CD4-positive, alpha-beta memory T cell (primary cell): ENCODE results near the gene LRRC51. TPM values are rescaled to one million over a fixed set of nuclear protein-coding genes. Genes with fewer than 3 reads are reported as not detected.
A peak's percentile ranks its signal among the peaks of the same experiment; 100 is the strongest.

Experiments
- CTCF ChIA-PET: fragments of 350-600 bp; sonication (Branson Sonifier 250); formaldehyde crosslinking; loops from one replicate; lab custom pipeline; 2021; ENCODE audit warnings: inconsistent platforms; ENCODE audit not compliant: partially characterized antibody; lab: Charles Lee
- POLR2A ChIA-PET: fragments of 350-600 bp; sonication (Branson Sonifier 250); formaldehyde crosslinking; loops from one replicate; lab custom pipeline; 2021; ENCODE audit not compliant: partially characterized antibody; lab: Charles Lee
- DNase-seq, 5 donors: peaks; one replicate each; pipeline versions ENCODE4 v3.0.0 to v3.0.0-alpha.2; 2020 to 2022; ENCODE audit warnings: mixed read lengths in 1 of 5
- H3K27ac ChIP-seq: one replicate; pipeline ENCODE4 v1.7.0; 2013; ENCODE audit warnings: low read depth, low read length
- H3K27me3 ChIP-seq: 2 replicates; pipeline ENCODE4 v1.7.0; 2013; ENCODE audit warnings: mild to moderate bottlenecking, low read length, moderate library complexity; ENCODE audit not compliant: insufficient read depth
- H3K36me3 ChIP-seq: 2 replicates; pipeline ENCODE4 v1.7.0; 2013; ENCODE audit warnings: mild to moderate bottlenecking, low read length, moderate library complexity; ENCODE audit not compliant: insufficient read depth
- H3K4me1 ChIP-seq: 2 replicates; pipeline ENCODE4 v1.7.0; 2013; ENCODE audit warnings: mild to moderate bottlenecking, low read length, moderate library complexity; ENCODE audit not compliant: insufficient read depth
- H3K4me3 ChIP-seq, 2 donors: one replicate each; pipeline ENCODE4 v1.7.0; 2013; ENCODE audit warnings: low read length in 2 of 2, mild to moderate bottlenecking in 1 of 2
- H3K9me3 ChIP-seq, 2 donors: one replicate each; pipeline ENCODE4 v1.7.0; 2013; ENCODE audit warnings: low read length in 2 of 2, control low read depth in 1 of 2; ENCODE audit not compliant: control insufficient read depth in 1 of 2
- H3K27ac Mint-ChIP-seq, 7 donors: one replicate each; pipeline ENCODE4 v1.8.0; 2020 to 2021; ENCODE audit warnings: mixed read lengths in 7 of 7, mild to moderate bottlenecking in 6 of 7, inconsistent platforms in 3 of 7, moderate library complexity in 3 of 7
- H3K27me3 Mint-ChIP-seq, 2 donors: one replicate each; pipeline ENCODE4 v1.8.0; 2020 to 2021; ENCODE audit warnings: mixed read lengths in 2 of 2
- H3K36me3 Mint-ChIP-seq, 2 donors: one replicate each; pipeline ENCODE4 v1.8.0; 2020 to 2021; ENCODE audit warnings: mixed read lengths in 2 of 2, inconsistent platforms in 1 of 2, mild to moderate bottlenecking in 1 of 2
- H3K4me1 Mint-ChIP-seq, 4 donors: one replicate each; pipeline ENCODE4 v1.8.0; 2020 to 2021; ENCODE audit warnings: mixed read lengths in 4 of 4, mild to moderate bottlenecking in 1 of 4
- H3K4me3 Mint-ChIP-seq, 8 donors: one replicate each; pipeline ENCODE4 v1.8.0; 2020 to 2021; ENCODE audit warnings: mixed read lengths in 8 of 8, mild to moderate bottlenecking in 7 of 8, moderate library complexity in 6 of 8, inconsistent platforms in 3 of 8
- H3K9me3 Mint-ChIP-seq, 8 donors: one replicate each; pipeline ENCODE4 v1.8.0; 2020 to 2021; ENCODE audit warnings: mixed read lengths in 8 of 8, mild to moderate bottlenecking in 5 of 8, inconsistent platforms in 3 of 8, moderate library complexity in 1 of 8
- intact Hi-C: fragments of 100-400 bp; cut with micrococcal nuclease; formaldehyde crosslinking; loops from one replicate; pipeline ENCODE4 v1.15.1; 2023
- polyA plus RNA-seq, 2 donors: library from polyadenylated mRNA; unstranded; fragments of 300-500 nt; fragmentation: Illumina TruSeq; gene quantifications; one replicate each; pipeline ENCODE4 v1.2.3, GENCODE V29; 2021
- total RNA-seq, 2 experiments: library from RNA; stranded (reverse); gene quantifications; one replicate each; pipeline ENCODE4 v1.2.3, GENCODE V29; 2021

The LRRC51 gene
- total and polyA plus RNA-seq, 4 experiments from 2014 or later, result 4.0 to 5.3 (median 4.4) TPM

DNA sequence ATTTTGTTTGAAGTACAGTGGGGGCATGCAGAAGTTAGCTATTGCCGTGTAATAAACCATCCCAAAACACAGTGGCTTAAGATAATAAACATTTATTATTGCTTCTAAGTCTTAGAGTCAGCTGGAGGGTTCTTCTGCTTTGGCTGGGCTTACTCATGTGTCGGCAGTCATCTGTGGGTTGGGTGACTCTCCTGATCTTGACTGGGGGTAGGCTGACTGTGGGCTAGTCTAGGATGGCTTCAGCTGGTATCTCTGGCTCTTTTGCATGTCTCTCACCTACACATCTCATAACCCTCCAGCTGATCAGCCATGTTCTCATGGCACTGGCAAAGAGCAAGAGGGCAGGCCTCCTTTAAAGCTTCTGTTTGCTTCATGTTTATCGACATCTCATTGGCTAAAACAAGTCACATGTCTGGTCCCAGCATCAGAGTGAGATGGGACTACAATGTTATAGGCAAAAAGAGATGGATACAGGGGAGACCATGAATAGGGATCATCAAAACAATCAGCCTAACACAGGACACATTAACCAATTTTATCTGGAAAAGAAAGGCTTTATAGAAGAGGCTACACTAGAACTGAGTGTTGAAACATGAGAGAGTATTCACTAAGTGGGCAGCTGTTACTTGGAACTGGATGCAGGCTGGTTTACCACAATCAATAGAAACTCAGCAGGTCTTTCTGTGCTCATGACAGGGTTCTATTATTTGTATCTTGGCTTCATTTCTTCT, 5.1 kb downstream of the LRRC51 start:
- Histone ChIP-seq H3K27me3 (no peaks in the 10 kb centered on the region), H3K27ac (no peak overlapping the region), H3K4me1 (peaks cover 9% of the 10 kb centered on the region), H3K36me3 (peaks cover 5% of the 10 kb centered on the region), H3K9me3 (no peaks in the 10 kb centered on the region), H3K4me3 (no peak overlapping the region)
- intact Hi-C loops, result no loop called here
- ChIA-PET POLR2A (interaction anchor here (0.5 to 10.2 kb wide), 3 partner anchors 10 to 50 kb away, joined by 3 to 137 read pairs (median 4); no protein-coding TSS in a partner anchor), CTCF (interaction anchor here (1.0 to 4.2 kb wide), 9 partner anchors 8 to 110 kb away, joined by 3 to 46 read pairs (median 6); no protein-coding TSS in a partner anchor)
- H3K4me3 Mint-ChIP-seq, result no peak overlapping the region
- H3K27me3 Mint-ChIP-seq, result no peaks in the 10 kb centered on the region
- DNase-seq, result no peak
- H3K36me3 Mint-ChIP-seq, result peaks cover 4 to 17% of the 10 kb centered on the region in 2 donors
- no peaks in the 10 kb centered on the region for H3K9me3 Mint-ChIP-seq
- peak overlapping the region in 6 of 7 donors; percentile 25 to 91 (median 70) for H3K27ac Mint-ChIP-seq
- H3K4me1 Mint-ChIP-seq, result peaks cover 18 to 28% (median 18%) of the 10 kb centered on the region in 4 donors

DNA sequence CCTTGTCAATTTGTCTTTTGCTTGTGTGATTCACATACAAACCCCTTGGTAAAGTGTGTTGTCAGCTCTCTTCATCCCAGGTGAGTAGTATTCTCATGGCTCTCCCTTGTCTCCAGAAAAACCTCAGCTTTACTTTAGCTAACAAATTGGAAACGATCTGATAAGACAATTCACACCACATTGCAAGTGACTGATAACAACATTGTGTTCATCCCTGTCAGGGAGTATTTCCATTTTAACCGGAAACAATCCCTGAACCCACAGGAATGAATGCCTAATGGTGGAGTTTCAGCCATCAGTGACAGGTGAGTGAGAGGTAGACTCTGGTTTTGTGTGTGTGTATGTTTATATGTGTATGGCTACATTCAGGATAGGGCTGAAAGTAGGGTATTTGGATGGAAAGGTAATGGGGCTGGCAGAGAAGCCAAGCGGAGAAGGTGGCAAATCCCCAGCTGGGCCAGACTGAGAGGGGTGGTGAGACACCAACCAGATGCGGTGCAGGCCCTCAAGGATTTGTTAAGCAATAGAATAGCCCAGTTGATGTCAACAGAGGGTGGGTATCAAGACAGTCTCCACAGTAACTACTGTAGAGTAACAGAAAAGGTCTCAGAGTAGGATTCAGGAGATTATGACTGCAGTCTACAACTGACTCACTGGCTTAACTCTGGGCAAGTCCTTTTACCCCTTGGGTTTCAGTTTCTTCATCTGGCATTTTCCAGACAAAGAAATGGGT, 7.6 kb downstream of the LRRC51 start:
- Mint-ChIP-seq H3K4me3 (no peak overlapping the region), H3K36me3 (peaks cover 4 to 17% of the 10 kb centered on the region in 2 donors), H3K9me3 (no peaks in the 10 kb centered on the region), H3K27me3 (no peaks in the 10 kb centered on the region), H3K4me1 (peaks cover 10 to 17% (median 10%) of the 10 kb centered on the region in 4 donors), H3K27ac (peak overlapping the region in 6 of 7 donors; percentile 22 to 92 (median 68))
- no peak overlapping the region for H3K27ac ChIP-seq
- H3K36me3 ChIP-seq, result peaks cover 7% of the 10 kb centered on the region
- ChIA-PET POLR2A (no interaction called here), CTCF (interaction anchor here (1.0 to 4.2 kb wide), 4 partner anchors 10 to 110 kb away, joined by 3 to 46 read pairs (median 4); no protein-coding TSS in a partner anchor)
- no peak for DNase-seq
- intact Hi-C loops, result no loop called here
- no peak overlapping the region for H3K4me3 ChIP-seq
- no peaks in the 10 kb centered on the region for H3K9me3 ChIP-seq
- no peaks in the 10 kb centered on the region for H3K27me3 ChIP-seq
- no peaks in the 10 kb centered on the region for H3K4me1 ChIP-seq

DNA sequence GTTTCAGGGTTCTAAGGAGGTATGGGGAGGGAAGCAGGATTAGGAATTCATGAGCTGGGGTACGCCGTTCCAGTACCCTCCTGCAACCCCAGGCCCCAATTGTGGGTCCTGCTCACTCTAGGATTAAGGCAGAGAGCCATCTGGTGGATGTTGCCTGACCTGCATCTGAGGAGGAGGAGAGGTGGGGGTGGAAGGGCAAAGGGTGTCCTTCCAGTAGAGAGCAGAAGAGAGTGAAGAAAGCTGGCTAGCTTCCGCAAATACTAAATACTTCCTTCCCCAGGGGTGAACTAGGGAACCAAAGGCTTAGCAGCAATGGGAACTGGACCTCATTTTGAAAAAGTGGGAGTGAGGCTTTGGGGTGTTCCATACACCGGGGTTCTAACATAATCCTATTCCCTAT, 10.6 kb downstream of the LRRC51 start:
- peak; percentile 57 to 80 (median 66) for DNase-seq
- peak overlapping the region; percentile 10 to 91 (median 81) for H3K27ac Mint-ChIP-seq
- Histone ChIP-seq H3K27ac (no peak overlapping the region), H3K4me1 (no peaks in the 10 kb centered on the region), H3K36me3 (peaks cover 19% of the 10 kb centered on the region), H3K9me3 (no peaks in the 10 kb centered on the region), H3K27me3 (no peaks in the 10 kb centered on the region), H3K4me3 (no peak overlapping the region)
- ChIA-PET CTCF (interaction anchor here (0.8 to 9.1 kb wide), 25 partner anchors 10 to 339 kb away, joined by 3 to 352 read pairs (median 6); partner anchors contain the start of genes ANAPC15, IL18BP and LAMTOR1), POLR2A (interaction anchor here (0.8 to 3.2 kb wide), 8 partner anchors 8 to 113 kb away, joined by 3 to 29 read pairs (median 3); no protein-coding TSS in a partner anchor)
- peaks cover 0 to 28% of the 10 kb centered on the region in 2 donors for H3K36me3 Mint-ChIP-seq
- peaks cover 4 to 11% (median 9%) of the 10 kb centered on the region in 4 donors for H3K4me1 Mint-ChIP-seq
- no peak overlapping the region for H3K4me3 Mint-ChIP-seq
- H3K9me3 Mint-ChIP-seq, result no peaks in the 10 kb centered on the region
- H3K27me3 Mint-ChIP-seq, result no peaks in the 10 kb centered on the region
- intact Hi-C loops, result loop anchor here (1.0 kb wide), 3 partner anchors 51 to 114 kb away; no protein-coding TSS in a partner anchor

DNA sequence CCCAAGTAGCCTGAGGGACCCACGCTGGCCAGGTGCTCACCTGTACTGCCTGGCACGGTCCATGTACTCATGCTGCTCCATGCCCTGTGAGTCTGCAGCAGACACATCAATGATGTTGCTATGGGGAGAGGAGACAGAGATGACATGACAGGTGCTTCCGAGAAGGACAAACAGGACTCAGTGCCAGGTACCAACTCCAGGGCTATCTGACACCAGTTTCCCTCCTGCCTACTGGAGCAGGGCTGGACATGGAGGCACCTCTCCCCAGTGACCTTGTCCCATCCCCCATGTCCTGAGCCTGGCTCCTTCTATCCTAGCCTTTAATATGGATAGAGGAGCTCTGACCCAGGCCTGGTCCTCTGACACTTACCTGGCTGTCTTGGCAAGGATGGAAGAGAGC, 18.1 kb downstream of the LRRC51 start:
- intact Hi-C loops, result no loop called here
- H3K4me1 ChIP-seq, result peaks cover 27% of the 10 kb centered on the region
- peaks cover 28% of the 10 kb centered on the region for H3K36me3 ChIP-seq
- H3K4me3 Mint-ChIP-seq, result no peak overlapping the region
- H3K27ac ChIP-seq, result no peak overlapping the region
- no peaks in the 10 kb centered on the region for H3K27me3 Mint-ChIP-seq
- H3K9me3 Mint-ChIP-seq, result no peaks in the 10 kb centered on the region
- H3K36me3 Mint-ChIP-seq, result peaks cover 16 to 59% of the 10 kb centered on the region in 2 donors
- DNase-seq, result no peak
- no peak overlapping the region for H3K4me3 ChIP-seq
- ChIA-PET CTCF (interaction anchor here (1.6 to 4.4 kb wide), 3 partner anchors 8 to 73 kb away, joined by 7 to 22 read pairs (median 17); no protein-coding TSS in a partner anchor), POLR2A (interaction anchor here (0.9 to 7.8 kb wide), 5 partner anchors 13 to 77 kb away, joined by 3 to 64 read pairs (median 4); partner anchors contain the start of gene ANAPC15)
- no peaks in the 10 kb centered on the region for H3K27me3 ChIP-seq
- no peaks in the 10 kb centered on the region for H3K9me3 ChIP-seq
- peaks cover 23 to 38% (median 31%) of the 10 kb centered on the region in 4 donors for H3K4me1 Mint-ChIP-seq
- H3K27ac Mint-ChIP-seq, result peak overlapping the region in 2 of 7 donors; percentile 47 to 77

DNA sequence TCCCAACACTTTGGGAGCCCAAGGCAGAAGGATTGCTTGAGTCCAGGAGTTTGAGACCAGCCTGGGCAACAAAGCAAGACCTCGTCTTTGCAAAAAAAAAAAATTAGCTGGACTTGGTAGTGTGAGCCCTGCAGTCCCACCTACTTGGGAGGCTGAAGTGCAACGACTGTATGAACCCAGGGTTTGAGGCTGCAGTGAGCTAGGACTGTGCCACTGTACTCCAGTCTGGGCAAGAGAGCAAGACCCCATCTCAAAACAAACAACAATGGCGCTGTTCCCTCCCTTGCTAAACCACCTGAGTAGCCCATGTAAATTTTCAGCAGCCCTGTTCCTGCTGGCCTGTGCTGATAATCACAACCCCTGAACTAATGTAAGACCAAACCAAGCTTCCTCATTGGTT, 19.4 kb downstream of the LRRC51 start:
- intact Hi-C loops, result loop anchor here (10.0 kb wide), 1 partner anchor 315 kb away; no protein-coding TSS in a partner anchor
- no peaks in the 10 kb centered on the region for H3K27me3 ChIP-seq
- CTCF ChIA-PET, result interaction anchor here (1.3 to 4.4 kb wide), 7 partner anchors 9 to 122 kb away, joined by 3 to 22 read pairs (median 4); partner anchors contain the start of gene ANAPC15
- no peak overlapping the region for H3K4me3 ChIP-seq
- H3K4me3 Mint-ChIP-seq, result no peak overlapping the region
- H3K9me3 ChIP-seq, result no peaks in the 10 kb centered on the region
- peaks cover 16 to 50% of the 10 kb centered on the region in 2 donors for H3K36me3 Mint-ChIP-seq
- H3K4me1 ChIP-seq, result peaks cover 32% of the 10 kb centered on the region
- H3K4me1 Mint-ChIP-seq, result peaks cover 28 to 47% (median 38%) of the 10 kb centered on the region in 4 donors
- no peak overlapping the region for H3K27ac ChIP-seq
- peak overlapping the region in 6 of 7 donors; percentile 12 to 95 (median 68) for H3K27ac Mint-ChIP-seq
- peaks cover 24% of the 10 kb centered on the region for H3K36me3 ChIP-seq
- no peaks in the 10 kb centered on the region for H3K9me3 Mint-ChIP-seq
- POLR2A ChIA-PET, result interaction anchor here (0.6 to 7.8 kb wide), 4 partner anchors 9 to 135 kb away, joined by 3 to 64 read pairs (median 31); partner anchors contain the start of gene ANAPC15
- DNase-seq, result no peak
- H3K27me3 Mint-ChIP-seq, result no peaks in the 10 kb centered on the region

DNA sequence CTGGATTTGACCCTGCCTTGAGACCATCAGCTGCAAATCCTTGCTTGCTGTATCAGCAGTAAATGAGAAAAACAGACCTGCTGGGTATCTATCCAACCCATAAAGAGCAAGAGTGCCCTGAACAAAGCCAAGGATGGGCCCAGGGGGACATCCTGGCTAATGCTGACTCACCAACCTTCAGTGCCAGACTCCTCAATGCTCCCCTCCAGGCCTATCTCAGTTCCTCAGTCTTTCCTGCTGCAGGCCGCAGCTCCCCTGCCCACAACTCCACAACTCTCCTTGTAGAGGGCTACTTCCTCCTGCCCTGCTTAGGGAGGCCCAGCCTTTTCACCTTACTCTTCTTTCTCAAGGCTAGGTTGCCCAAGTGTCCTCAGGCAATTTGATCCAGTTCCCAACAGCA, 19.8 kb downstream of the LRRC51 start:
- Histone ChIP-seq H3K4me3 (no peak overlapping the region), H3K27me3 (no peaks in the 10 kb centered on the region), H3K4me1 (peaks cover 32% of the 10 kb centered on the region), H3K9me3 (no peaks in the 10 kb centered on the region), H3K36me3 (peaks cover 20% of the 10 kb centered on the region), H3K27ac (no peak overlapping the region)
- ChIA-PET POLR2A (interaction anchor here (0.6 to 7.8 kb wide), 3 partner anchors 12 to 135 kb away, joined by 4 to 64 read pairs (median 58); partner anchors contain the start of gene ANAPC15), CTCF (interaction anchor here (1.3 to 4.4 kb wide), 9 partner anchors 10 to 123 kb away, joined by 3 to 22 read pairs (median 7); partner anchors contain the start of gene ANAPC15)
- DNase-seq, result no peak
- peaks cover 28 to 47% (median 38%) of the 10 kb centered on the region in 4 donors for H3K4me1 Mint-ChIP-seq
- H3K36me3 Mint-ChIP-seq, result peaks cover 16 to 48% of the 10 kb centered on the region in 2 donors
- peak overlapping the region; percentile 64 to 95 (median 91) for H3K27ac Mint-ChIP-seq
- peak overlapping the region in 1 of 8 donors; percentile 20 for H3K4me3 Mint-ChIP-seq
- intact Hi-C loops, result loop anchor here (10.0 kb wide), 1 partner anchor 316 kb away; no protein-coding TSS in a partner anchor
- H3K9me3 Mint-ChIP-seq, result no peaks in the 10 kb centered on the region
- H3K27me3 Mint-ChIP-seq, result no peaks in the 10 kb centered on the region
